HG03354 (cell line): ENCODE data around the gene ACTL10.

Source experiments
- ATAC-seq: cut with Tn5 transposase; IDR thresholded peaks from one replicate; pipeline ENCODE4 v1.9.1; 2021; ENCODE audit warnings: mild to moderate bottlenecking; ENCODE audit not compliant: unreplicated experiment, poor library complexity, severe bottlenecking

The ACTL10 gene

DNA sequence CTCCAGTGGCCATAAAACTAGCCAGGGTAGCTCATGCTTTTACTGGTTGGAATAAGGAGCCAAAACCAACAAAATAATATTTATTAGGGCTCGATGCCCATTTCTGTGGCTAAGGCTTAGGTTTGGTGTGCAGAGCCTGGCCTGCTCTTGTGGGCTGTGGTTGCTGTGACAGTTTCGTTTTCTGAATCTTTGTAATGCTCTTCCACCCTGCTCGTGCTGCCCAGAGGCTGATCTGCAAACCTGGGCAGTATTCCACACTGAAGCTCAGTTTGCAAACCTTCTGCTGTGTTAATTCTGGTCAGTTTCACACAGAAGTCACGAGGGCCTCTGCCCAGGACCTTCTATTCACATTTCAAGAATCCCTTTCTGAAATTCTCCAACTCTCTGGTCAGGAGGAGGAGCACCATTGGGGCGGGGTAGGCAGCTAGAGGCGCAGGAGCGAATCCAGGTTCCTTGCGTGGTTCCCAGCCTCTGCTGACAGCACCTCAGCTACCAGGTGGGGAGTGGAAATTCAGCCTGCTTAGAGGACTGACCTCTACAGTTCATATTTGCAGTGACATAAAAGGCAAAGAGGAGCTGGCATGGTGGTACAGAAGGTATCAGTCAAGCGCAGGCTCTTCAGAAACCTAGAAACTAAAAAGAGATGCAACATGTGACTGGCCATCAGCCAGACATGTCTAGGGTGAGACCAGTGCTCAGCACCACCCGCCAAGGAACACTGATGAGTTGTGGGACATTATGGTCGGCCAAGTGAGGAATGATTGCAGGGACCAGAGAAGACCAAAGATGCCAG lies 18.9 kb upstream of the ACTL10 start:
- ATAC-seq: peak; percentile 58

- no peak for ATAC-seq
These were observed 18.2 kb upstream of the ACTL10 start for GRCh38 chr20:33648396-33649004.

DNA sequence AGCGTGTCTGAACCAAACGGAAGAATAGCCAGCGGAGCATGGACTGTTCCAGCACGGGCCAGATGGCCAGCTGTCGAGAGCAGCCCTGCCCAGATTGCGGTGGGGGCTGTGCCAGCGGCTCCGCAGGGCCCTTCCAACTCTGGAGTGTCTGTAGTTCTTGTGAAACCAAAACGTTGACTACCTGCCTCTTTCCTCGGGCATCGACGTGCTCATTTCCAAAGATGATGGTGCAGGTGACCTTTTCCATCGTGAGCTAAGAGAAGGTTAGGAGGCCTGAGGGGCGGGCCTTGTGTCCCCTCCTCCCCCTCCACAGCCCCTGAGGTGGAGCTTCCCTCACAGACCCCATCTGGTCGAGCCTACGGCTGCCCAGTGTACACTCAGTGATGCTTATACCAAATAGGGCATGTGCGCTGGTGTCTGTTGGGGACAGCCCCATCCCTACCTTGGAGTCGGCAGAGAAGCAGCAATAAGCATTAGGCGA lies 17.5 kb upstream of the ACTL10 start:
- ATAC-seq: no peak

- no peak for ATAC-seq
These were observed 16.5 kb upstream of the ACTL10 start for GRCh38 chr20:33650111-33650752.

DNA sequence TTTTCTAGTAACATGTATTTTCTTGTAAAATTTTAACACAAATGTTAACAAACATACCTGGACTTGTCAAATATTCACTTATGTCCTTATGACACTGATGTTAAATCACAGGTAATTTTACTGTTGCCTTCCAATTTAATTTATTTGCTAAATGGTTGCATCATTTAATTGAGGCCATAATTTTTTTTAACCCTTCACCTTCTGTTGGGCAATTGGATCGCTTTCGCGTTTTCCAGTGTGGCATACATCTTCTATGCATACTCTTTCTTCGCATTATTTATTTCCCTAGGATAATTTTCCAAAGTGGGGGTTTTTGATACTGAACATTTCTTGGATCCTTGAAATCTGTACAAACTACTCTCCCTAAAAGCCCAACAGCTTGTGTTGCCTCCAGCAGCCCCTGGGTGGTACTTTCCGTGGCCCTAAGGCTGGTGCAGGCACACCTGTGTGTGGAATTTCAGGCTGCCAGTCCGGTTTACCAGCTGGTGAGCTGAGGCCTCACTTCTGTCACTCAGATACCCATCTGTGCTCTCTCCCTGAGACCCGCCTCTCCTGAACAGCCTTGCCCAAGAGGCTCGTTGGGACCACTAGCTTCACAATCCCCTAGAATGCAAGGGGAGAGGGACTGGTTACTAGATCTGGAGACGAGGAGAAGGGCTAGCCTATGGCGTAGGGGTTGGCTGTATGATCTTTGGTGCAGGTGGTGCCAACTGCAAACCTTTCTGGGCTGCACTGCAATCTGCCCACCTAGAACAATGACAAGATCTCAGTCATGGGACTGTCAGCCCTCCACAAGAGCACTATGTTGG lies 15.8 kb upstream of the ACTL10 start:
- ATAC-seq: no peak

DNA sequence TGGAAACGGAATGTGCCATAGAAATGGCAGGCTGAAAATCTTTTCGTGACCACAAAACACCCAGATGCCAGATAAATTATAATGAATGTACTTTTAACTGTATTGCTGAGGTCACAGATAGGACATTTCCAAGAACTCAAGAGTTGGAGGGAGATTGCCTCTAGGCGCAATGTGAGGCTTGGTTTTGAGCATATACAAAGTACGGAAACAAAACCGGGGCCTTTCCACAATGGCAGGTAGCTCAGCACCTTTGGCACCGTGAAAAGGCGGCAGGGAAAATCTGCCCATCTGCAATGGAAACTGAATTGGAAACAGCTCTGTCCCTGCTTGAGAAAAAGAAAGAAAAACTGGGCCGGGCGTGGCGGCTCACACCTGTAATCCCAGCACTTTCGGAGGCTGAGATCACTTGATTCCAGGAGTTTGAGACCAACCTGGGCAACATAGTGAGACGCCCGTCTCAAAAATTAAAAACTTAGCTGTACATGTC lies 15.1 kb upstream of the ACTL10 start:
- no peak for ATAC-seq

DNA sequence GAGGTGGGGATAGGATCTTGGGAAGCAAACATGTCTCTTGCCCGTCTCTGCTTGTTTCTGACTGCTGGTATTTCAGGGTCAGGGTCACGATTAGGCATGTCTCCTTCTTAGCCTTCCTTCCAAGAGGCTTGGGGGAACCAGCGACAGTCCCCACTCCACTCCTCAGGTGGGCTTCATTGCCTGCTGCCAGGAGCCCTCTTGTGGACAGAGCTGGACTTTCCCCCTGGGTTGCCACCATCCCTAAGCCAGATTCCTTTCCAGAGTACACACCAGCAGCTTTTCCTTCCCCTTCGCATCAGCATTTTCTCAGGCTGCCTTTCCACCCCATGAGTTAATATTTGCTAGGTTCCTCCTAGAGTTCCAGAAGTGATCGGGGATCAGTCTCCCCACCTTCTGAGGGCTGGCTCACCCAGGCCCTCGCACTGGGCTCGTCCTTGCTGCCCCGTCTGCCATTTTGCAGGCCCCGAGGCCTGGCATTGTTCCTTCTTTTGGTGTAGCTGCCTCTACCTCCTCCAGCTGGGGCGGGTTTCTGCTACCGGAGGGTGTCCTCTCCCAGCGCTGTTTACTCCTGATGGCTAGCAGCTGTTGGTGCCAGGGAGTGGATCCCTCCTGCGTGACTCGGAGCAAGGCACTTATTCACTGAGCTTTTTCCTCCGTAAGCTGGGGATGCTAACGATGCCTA lies 13.4 kb upstream of the ACTL10 start:
- ATAC-seq: no peak

DNA sequence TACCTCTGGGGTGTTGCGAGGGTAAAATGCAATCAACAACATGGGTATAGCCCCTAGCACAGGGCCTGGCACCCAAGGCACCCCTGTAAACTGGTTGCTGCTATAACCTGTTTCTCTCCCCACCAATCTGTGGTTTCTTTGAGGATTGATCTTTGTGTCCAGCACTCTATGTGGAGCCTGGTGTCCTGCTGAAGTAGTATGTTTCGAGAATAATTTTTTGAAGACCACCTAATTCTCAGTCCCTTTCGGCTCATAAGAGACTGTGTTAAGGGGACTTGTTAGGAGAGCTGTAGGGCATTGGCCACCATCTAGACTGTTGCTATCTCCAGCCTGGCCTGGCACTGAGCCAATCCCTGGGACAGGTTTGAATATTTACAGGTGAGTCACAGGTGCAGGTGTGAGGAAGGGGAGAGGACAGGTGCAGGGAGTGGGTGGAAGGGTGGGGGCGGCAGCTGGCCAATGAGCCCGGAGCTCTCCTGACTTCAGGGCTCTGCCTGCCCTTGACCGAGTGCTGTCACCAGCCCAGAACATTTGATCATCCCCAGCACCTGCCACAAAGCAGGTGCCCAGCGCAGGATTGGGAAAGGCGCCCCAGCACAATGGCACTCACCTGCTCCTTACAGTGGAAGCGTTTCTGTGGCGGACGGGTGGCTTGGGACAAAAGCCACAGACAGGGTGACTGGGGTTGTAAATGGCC lies 12.7 kb upstream of the ACTL10 start:
- ATAC-seq: no peak

DNA sequence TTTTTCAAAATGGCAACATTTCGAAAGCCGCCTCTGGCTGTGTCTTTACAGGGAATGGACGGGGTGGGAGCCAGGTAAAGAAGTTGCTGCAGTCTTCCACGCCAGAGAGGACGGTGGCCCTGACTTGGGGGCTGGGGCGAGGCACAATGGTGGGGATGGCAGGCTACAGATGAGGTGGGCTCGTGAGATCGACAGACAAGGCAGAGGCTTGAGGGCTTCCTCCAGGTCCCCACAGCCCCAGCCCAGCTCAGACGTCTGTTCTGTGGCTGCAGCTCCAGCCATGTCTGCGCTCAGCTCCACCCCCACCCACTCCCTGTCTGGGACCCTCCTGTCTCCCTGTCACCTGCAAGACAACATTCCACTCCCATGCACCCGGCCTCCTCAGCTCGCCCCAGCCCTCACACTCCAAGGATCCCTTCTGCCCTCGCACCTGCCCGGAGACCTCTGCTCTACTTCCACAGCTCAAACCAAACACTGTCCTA lies 12.0 kb upstream of the ACTL10 start:
- ATAC-seq: no peak

- no peak for ATAC-seq
These were observed 11.6 kb upstream of the ACTL10 start for GRCh38 chr20:33655164-33655563.

- no peak for ATAC-seq
These were observed 10.5 kb upstream of the ACTL10 start for GRCh38 chr20:33656010-33656782.

DNA sequence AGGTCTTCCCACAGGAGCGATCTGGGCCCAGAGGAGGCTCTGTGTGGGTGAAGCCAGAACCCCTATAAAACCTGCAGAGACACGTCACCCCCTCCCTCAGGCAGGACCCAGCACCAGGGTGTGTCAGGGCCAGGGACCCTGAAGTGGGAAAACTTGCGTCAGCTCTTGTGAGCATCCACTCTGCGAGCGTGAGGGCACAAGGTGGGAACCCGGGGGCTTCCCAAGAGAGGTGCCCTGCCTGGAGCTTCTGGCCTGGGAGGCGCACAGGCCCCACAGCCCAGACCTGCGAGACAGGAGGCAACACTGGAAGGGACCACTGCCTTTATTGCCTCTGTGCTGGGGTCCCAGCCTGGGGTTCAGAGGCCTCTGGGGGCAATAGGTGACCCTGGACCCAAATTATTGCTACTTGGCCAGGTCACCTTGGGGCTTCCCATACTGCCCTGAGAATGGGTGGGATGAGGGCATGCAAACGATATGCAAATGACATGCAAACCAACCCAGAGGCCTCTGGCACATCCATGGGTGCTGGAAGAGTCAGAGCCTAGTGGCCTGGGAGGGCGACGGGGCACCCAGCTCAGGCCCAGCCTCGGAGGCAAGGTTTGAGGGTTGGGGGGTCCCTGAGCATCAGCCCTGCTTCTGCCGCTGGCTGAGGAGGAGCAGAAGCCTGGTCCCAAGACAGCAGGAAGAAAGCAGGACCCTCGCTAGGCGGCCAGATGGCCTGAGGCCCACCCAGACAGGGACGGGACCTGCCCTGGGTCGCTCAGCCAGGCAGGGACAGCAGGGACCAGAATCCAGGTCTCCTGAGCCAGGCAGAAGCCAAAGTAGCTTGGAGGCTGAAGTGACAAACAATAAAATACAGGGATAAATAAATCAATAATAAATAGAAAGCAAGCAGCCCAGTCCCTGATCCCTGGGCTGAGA lies 9.7 kb upstream of the ACTL10 start:
- no peak for ATAC-seq

- ATAC-seq: no peak
These were observed 9.0 kb upstream of the ACTL10 start for GRCh38 chr20:33657704-33658095.

GRCh38 chr20:33658510-33658909 lies 8.2 kb upstream of the ACTL10 start:
- ATAC-seq: no peak

DNA sequence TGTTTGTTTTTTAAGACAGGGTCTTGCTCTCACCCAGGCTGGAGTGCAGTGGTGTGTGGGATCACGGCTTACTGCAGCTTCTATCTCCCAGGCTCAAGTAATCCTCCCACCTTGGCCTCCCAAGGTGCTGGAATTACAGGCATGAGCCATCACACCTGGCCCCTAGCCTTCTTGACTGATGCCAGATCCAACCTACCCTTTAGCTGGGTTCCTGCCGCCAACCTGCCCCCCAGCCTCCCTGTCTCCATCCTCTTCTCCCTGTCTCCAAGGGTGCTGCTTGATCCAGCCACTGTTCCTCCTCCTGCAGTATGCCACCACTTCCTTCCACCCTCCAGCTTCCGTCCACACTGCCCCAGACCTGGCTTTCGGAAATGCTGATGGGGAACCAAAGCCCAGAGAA lies 7.8 kb upstream of the ACTL10 start:
- no peak for ATAC-seq

- ATAC-seq: no peak
These were observed 7.3 kb upstream of the ACTL10 start for GRCh38 chr20:33659341-33660034.
